Measurements from ENCODE around the gene HPCAL1. TPM values are rescaled to one million over a fixed set of nuclear protein-coding genes. Genes with fewer than 3 reads are reported as not detected.

The HPCAL1 gene
- total and polyA plus RNA-seq, 8 donors, result 22.1 to 32.7 (median 26.4) TPM

GRCh38 chr2:10277293-10278028 lies 25.2 kb upstream of the HPCAL1 start:
- ATAC-seq, result peak in 3 of 4 donors; percentile 12 to 65 (median 48)
- Histone ChIP-seq H3K36me3 (no peaks in the 10 kb centered on the region), H3K27ac (peak overlapping the region in 1 of 4 donors; percentile 55), H3K4me3 (no peak overlapping the region), H3K9me3 (no peaks in the 10 kb centered on the region), H3K4me1 (no peaks in the 10 kb centered on the region), H3K27me3 (no peaks in the 10 kb centered on the region)
- no peak for FAIRE-seq
- DNase-seq, result peak in 2 of 6 donors; percentile 48 to 58
- no peak for TF ChIP-seq CTCF (IDR thresholded peaks at IDR 0.05)
- intact Hi-C loops (cut with DNase I), result loop anchor here in 1 of 3 donors (10.0 kb wide), 1 partner anchor 127 kb away; no protein-coding TSS in a partner anchor
- WGBS, 2 donors, result 73 to 75% methylated on average over 26 of the region's 26 CpGs

GRCh38 chr2:10278029-10278762 lies 24.5 kb upstream of the HPCAL1 start:
- H3K4me1 ChIP-seq, result no peaks in the 10 kb centered on the region
- no peaks in the 10 kb centered on the region for H3K9me3 ChIP-seq
- no peak for FAIRE-seq
- intact Hi-C loops (cut with DNase I), result loop anchor here in 1 of 3 donors (10.0 kb wide), 1 partner anchor 127 kb away; no protein-coding TSS in a partner anchor
- no peaks in the 10 kb centered on the region for H3K36me3 ChIP-seq
- TF ChIP-seq CTCF (IDR thresholded peaks at IDR 0.05), result no peak
- H3K27ac ChIP-seq, result peak overlapping the region in 3 of 4 donors; percentile 12 to 58 (median 55)
- H3K27me3 ChIP-seq, result no peaks in the 10 kb centered on the region
- ATAC-seq, result peak; percentile 44 to 86 (median 75)
- peak in 4 of 6 donors; percentile 38 to 81 (median 64) for DNase-seq
- no peak overlapping the region for H3K4me3 ChIP-seq
- WGBS, 2 donors, result 50 to 54% methylated on average over 17 to 19 of the region's 19 CpGs

- Histone ChIP-seq H3K27ac (peak overlapping the region in 3 of 4 donors; percentile 12 to 58 (median 55)), H3K4me3 (no peak overlapping the region), H3K27me3 (no peaks in the 10 kb centered on the region), H3K36me3 (no peaks in the 10 kb centered on the region), H3K9me3 (no peaks in the 10 kb centered on the region), H3K4me1 (no peaks in the 10 kb centered on the region)
- ATAC-seq (peak in 2 of 4 donors; percentile 3 to 14), DNase-seq (no peak), FAIRE-seq (no peak)
- intact Hi-C loops (cut with DNase I), result loop anchor here in 1 of 3 donors (10.0 kb wide), 1 partner anchor 126 kb away; no protein-coding TSS in a partner anchor
- 71 to 74% methylated on average over 11 of the region's 11 CpGs for WGBS, 2 donors
- TF ChIP-seq CTCF (IDR thresholded peaks at IDR 0.05), result no peak
Observed at GRCh38 chr2:10278763-10279471, 23.8 kb upstream of the HPCAL1 start.

- Histone ChIP-seq H3K4me3 (no peak overlapping the region), H3K27me3 (no peaks in the 10 kb centered on the region), H3K4me1 (no peaks in the 10 kb centered on the region), H3K27ac (no peak overlapping the region), H3K9me3 (no peaks in the 10 kb centered on the region), H3K36me3 (no peaks in the 10 kb centered on the region)
- 75 to 77% methylated on average over 11 of the region's 11 CpGs for WGBS, 2 donors
- no peak for FAIRE-seq
- no peak for ATAC-seq
- intact Hi-C loops (cut with DNase I), result loop anchor here in 1 of 3 donors (10.0 kb wide), 1 partner anchor 125 kb away; no protein-coding TSS in a partner anchor
- DNase-seq, result no peak
- TF ChIP-seq CTCF (IDR thresholded peaks at IDR 0.05), result no peak
Observed at GRCh38 chr2:10279472-10279870, 23.2 kb upstream of the HPCAL1 start.
